Neural cell (in vitro differentiated cells): ENCODE results near the gene ST6GALNAC5.

ENCODE experiments used
- CTCF ChIP-seq: fragments of 450-650 bp; IDR thresholded peaks from 2 replicates; pipeline ENCODE4 v1.5.1; 2014; ENCODE audit warnings: antibody characterized with exemption, mild to moderate bottlenecking, moderate library complexity; ENCODE audit not compliant: poor library complexity, severe bottlenecking
- EP300 ChIP-seq: fragments of 450-650 bp; conservative IDR thresholded peaks from 2 replicates; pipeline ENCODE4 v1.6.1; 2014; ENCODE audit warnings: antibody characterized with exemption, mild to moderate bottlenecking, moderate library complexity; ENCODE audit not compliant: poor library complexity, severe bottlenecking
- EZH2 ChIP-seq: fragments of 200-600, 300-800 bp; shearing (Covaris generic), sonication (generic); IDR thresholded peaks from 2 replicates; pipeline ENCODE4 v1.6.1; 2014; ENCODE audit warnings: antibody characterized with exemption, low read length, borderline replicate concordance, mild to moderate bottlenecking; ENCODE audit not compliant: insufficient read depth, poor library complexity, severe bottlenecking
- POLR2AphosphoS5 ChIP-seq: IDR thresholded peaks from 2 replicates; pipeline ENCODE4 v1.6.1; 2012
- RAD21 ChIP-seq: fragments of 450-650 bp; conservative IDR thresholded peaks from 2 replicates; pipeline ENCODE4 v1.6.1; 2014; ENCODE audit warnings: antibody characterized with exemption, mild to moderate bottlenecking, moderate library complexity
- SMC3 ChIP-seq: fragments of 450-650 bp; conservative IDR thresholded peaks from 2 replicates; pipeline ENCODE4 v1.6.1; 2014; ENCODE audit warnings: antibody characterized with exemption, mild to moderate bottlenecking, moderate library complexity; ENCODE audit not compliant: poor library complexity
- TAF1 ChIP-seq: IDR thresholded peaks from 2 replicates; pipeline ENCODE4 v1.6.1; 2012; ENCODE audit warnings: low read depth

GRCh38 chr1:77051425-77051824 is 184.1 kb downstream of the ST6GALNAC5 start:
- TF ChIP-seq CTCF (no peak), EP300 (no peak), RAD21 (no peak), EZH2 (no peak), POLR2AphosphoS5 (no peak), TAF1 (no peak), SMC3 (no peak)
